Astrocyte (in vitro differentiated cells and primary cell): ENCODE data around the gene RAB11FIP3. TPM values are rescaled to one million over a fixed set of nuclear protein-coding genes. Genes with fewer than 3 reads are reported as not detected.

Source experiments
- DNase-seq: peaks from one replicate; pipeline ENCODE4 v3.0.0-alpha.2; 2010; ENCODE audit warnings: low read depth
- FAIRE-seq: peaks from 2 replicates; lab custom pipeline; 2011; peaks lifted over from hg19 to GRCh38; lab: Jason Lieb, UNC
- H2AFZ ChIP-seq: 2 replicates; pipeline ENCODE4 v1.6.0; 2012; ENCODE audit warnings: low read depth, low read length, inconsistent platforms
- H3K27ac ChIP-seq: 2 replicates; pipeline ENCODE4 v1.5.1; 2011; ENCODE audit warnings: low read depth, low read length, inconsistent platforms
- H3K27me3 ChIP-seq: 2 replicates; pipeline ENCODE4 v1.6.0; 2011; ENCODE audit warnings: low read length, inconsistent platforms; ENCODE audit not compliant: insufficient read depth
- H3K36me3 ChIP-seq: 2 replicates; pipeline ENCODE4 v1.5.1; 2011; ENCODE audit warnings: low read length, inconsistent platforms; ENCODE audit not compliant: insufficient read depth
- H3K4me1 ChIP-seq: 2 replicates; pipeline ENCODE4 v1.5.1; 2011; ENCODE audit warnings: low read length, inconsistent platforms; ENCODE audit not compliant: insufficient read depth
- H3K4me2 ChIP-seq: 2 replicates; pipeline ENCODE4 v1.6.0; 2012; ENCODE audit warnings: low read length, inconsistent platforms
- H3K4me3 ChIP-seq: 2 replicates; pipeline ENCODE4 v1.5.1; 2011; ENCODE audit warnings: low read depth, mild to moderate bottlenecking, low read length, inconsistent platforms; ENCODE audit not compliant: insufficient read depth
- H3K79me2 ChIP-seq: 2 replicates; pipeline ENCODE4 v1.6.0; 2012; ENCODE audit warnings: mild to moderate bottlenecking, low read length, inconsistent platforms; ENCODE audit not compliant: insufficient read depth
- H3K9ac ChIP-seq: 2 replicates; pipeline ENCODE4 v1.6.0; 2012; ENCODE audit warnings: mild to moderate bottlenecking, low read length, inconsistent platforms
- H3K9me3 ChIP-seq: 2 replicates; pipeline ENCODE4 v1.5.1; 2012; ENCODE audit warnings: low read depth, mild to moderate bottlenecking, low read length, inconsistent platforms; ENCODE audit not compliant: insufficient read depth
- H4K20me1 ChIP-seq: 2 replicates; pipeline ENCODE4 v1.6.0; 2012; ENCODE audit warnings: low read length, inconsistent platforms; ENCODE audit not compliant: insufficient read depth
- H3K27ac Mint-ChIP-seq: one replicate; pipeline ENCODE4 v1.8.0; 2021; ENCODE audit warnings: mild to moderate bottlenecking, mixed read lengths; ENCODE audit not compliant: unreplicated experiment
- H3K27me3 Mint-ChIP-seq: one replicate; pipeline ENCODE4 v1.8.0; 2021; ENCODE audit warnings: low read depth, mixed read lengths; ENCODE audit not compliant: unreplicated experiment
- H3K36me3 Mint-ChIP-seq: one replicate; pipeline ENCODE4 v1.8.0; 2021; ENCODE audit warnings: low read depth, mixed read lengths; ENCODE audit not compliant: unreplicated experiment
- H3K4me1 Mint-ChIP-seq: one replicate; pipeline ENCODE4 v1.8.0; 2021; ENCODE audit warnings: low read depth, mixed read lengths; ENCODE audit not compliant: unreplicated experiment
- H3K4me3 Mint-ChIP-seq: one replicate; pipeline ENCODE4 v1.8.0; 2021; ENCODE audit warnings: mild to moderate bottlenecking, moderate library complexity, mixed read lengths; ENCODE audit not compliant: unreplicated experiment
- H3K9me3 Mint-ChIP-seq: one replicate; pipeline ENCODE4 v1.8.0; 2021; ENCODE audit warnings: mild to moderate bottlenecking, mixed read lengths; ENCODE audit not compliant: unreplicated experiment
- CTCF ChIP-seq: IDR thresholded peaks from 2 replicates; pipeline ENCODE4 v1.5.1; 2011; ENCODE audit warnings: low read depth, mild to moderate bottlenecking, inconsistent platforms, low read length, moderate library complexity; ENCODE audit not compliant: insufficient read depth
- EZH2 ChIP-seq: IDR thresholded peaks from 2 replicates; pipeline ENCODE4 v1.6.1; 2012; ENCODE audit warnings: mild to moderate bottlenecking, low read length, inconsistent platforms; ENCODE audit not compliant: insufficient read depth
- total RNA-seq: library from RNA; stranded (reverse); gene quantifications from 2 replicates; pipeline ENCODE4 v1.2.1, GENCODE V29; 2021

Gene RAB11FIP3
- total RNA-seq, 1 donor from 2014 or later, result 21.2 TPM

DNA sequence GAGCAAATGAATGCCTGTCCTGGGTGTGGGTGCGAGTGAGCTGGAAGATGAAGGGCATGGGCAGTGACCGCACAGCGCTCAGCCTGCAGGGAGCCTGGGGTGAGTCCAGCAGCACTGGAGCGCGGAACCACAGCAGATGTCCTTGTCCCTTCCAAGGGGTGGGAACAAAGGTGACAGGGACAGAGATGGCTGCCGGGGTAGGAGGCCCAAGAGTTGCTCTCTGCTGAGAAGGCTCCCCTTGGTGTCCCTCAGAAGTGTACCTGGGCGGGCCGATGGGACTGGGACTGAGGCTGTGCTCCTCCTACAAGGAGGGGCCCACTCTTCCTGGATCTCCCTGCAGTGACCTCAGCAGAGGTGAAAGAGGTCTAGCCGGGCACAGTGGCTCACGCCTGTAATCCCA lies 36.1 kb upstream of the RAB11FIP3 start:
- Histone ChIP-seq H3K4me2 (no peak overlapping the region), H2AFZ (no peak overlapping the region), H3K79me2 (no peaks in the 10 kb centered on the region), H3K4me1 (no peaks in the 10 kb centered on the region), H3K9ac (no peak overlapping the region), H3K9me3 (peaks cover 4% of the 10 kb centered on the region), H3K4me3 (no peak overlapping the region), H3K27ac (no peak overlapping the region), H3K27me3 (no peaks in the 10 kb centered on the region), H3K36me3 (no peaks in the 10 kb centered on the region), H4K20me1 (no peaks in the 10 kb centered on the region)
- Mint-ChIP-seq H3K27me3 (no peaks in the 10 kb centered on the region), H3K27ac (no peak overlapping the region), H3K36me3 (no peaks in the 10 kb centered on the region), H3K4me1 (peaks cover 12% of the 10 kb centered on the region), H3K4me3 (no peak overlapping the region), H3K9me3 (no peaks in the 10 kb centered on the region)
- FAIRE-seq (no peak), DNase-seq (no peak)
- no peak for TF ChIP-seq EZH2
- TF ChIP-seq CTCF, result no peak

DNA sequence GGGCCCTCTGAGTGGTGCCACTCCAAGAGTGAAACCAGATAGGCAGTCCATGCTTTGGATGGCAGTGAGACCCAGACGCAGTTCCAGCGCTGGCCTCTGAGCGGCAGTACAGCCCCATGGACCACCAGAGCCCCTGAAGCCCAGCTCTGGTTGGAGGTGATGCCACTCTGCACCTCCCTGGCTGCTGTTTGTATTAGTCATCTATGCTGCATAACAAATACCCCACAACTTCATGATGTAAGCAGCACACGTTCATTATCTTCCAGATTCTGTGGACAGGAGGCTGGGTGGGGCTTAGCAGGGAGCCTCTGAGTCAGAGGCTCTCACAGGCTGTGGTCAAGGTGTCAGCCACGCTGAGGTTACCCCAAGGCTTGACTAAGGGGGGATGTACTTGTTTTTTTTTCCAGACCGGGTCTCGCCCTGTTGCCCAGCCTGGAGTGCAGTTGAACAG lies 33.5 kb upstream of the RAB11FIP3 start:
- DNase-seq, result peak; percentile 71
- Histone ChIP-seq H4K20me1 (no peaks in the 10 kb centered on the region), H3K9ac (no peak overlapping the region), H2AFZ (no peak overlapping the region), H3K27me3 (no peaks in the 10 kb centered on the region), H3K4me1 (no peaks in the 10 kb centered on the region), H3K27ac (no peak overlapping the region), H3K4me2 (no peak overlapping the region), H3K4me3 (no peak overlapping the region), H3K79me2 (no peaks in the 10 kb centered on the region), H3K36me3 (no peaks in the 10 kb centered on the region), H3K9me3 (peaks cover 4% of the 10 kb centered on the region)
- Mint-ChIP-seq H3K36me3 (no peaks in the 10 kb centered on the region), H3K9me3 (no peaks in the 10 kb centered on the region), H3K4me3 (peak overlapping the region; percentile 20), H3K27ac (no peak overlapping the region), H3K27me3 (no peaks in the 10 kb centered on the region), H3K4me1 (peaks cover 9% of the 10 kb centered on the region)
- no peak for FAIRE-seq
- peak; percentile 91 for TF ChIP-seq CTCF
- no peak for TF ChIP-seq EZH2

DNA sequence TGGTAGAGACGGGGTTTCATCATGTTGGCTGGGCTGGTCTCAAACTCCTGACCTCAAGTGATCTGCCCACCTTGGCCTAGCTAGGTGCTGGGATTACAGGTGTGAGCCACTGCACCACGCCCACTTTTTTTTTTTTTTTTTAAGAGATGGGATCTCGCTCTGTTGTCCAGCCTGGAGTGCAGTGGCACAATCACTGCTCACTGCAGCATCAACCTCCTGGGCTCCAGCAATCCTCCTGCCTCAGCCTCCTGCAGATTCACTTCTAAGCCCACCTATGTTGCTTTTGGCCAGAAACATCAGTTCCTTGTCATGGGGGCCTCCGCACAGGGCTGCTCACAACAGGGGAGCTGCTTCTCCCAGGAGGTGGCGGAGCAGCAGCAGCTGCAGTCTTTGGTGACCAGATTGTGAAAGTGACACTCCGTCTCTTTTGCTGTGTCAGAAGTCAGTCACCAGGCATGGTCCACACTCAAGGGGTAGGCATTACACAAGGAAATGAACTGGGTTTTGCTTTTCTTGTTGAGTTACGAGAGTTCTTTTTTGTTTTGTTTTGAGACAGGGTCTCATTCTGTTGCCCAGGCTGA lies 32.9 kb upstream of the RAB11FIP3 start:
- Histone ChIP-seq H4K20me1 (no peaks in the 10 kb centered on the region), H2AFZ (no peak overlapping the region), H3K4me3 (no peak overlapping the region), H3K9me3 (peaks cover 4% of the 10 kb centered on the region), H3K79me2 (no peaks in the 10 kb centered on the region), H3K27ac (no peak overlapping the region), H3K36me3 (no peaks in the 10 kb centered on the region), H3K9ac (no peak overlapping the region), H3K4me1 (no peaks in the 10 kb centered on the region), H3K27me3 (no peaks in the 10 kb centered on the region), H3K4me2 (no peak overlapping the region)
- Mint-ChIP-seq H3K4me3 (no peak overlapping the region), H3K36me3 (no peaks in the 10 kb centered on the region), H3K4me1 (peaks cover 9% of the 10 kb centered on the region), H3K9me3 (no peaks in the 10 kb centered on the region), H3K27me3 (no peaks in the 10 kb centered on the region), H3K27ac (no peak overlapping the region)
- no peak for DNase-seq
- FAIRE-seq, result no peak
- no peak for TF ChIP-seq EZH2
- TF ChIP-seq CTCF, result no peak
